Left lung (tissue), 10 donors: ENCODE results near the gene LRRC23. TPM values are rescaled to one million over a fixed set of nuclear protein-coding genes. Genes with fewer than 3 reads are reported as not detected.

Experiments
- ATAC-seq: fragments of 200-7000 bp; cut with Tn5 transposase; one replicate; pipeline ENCODE4 v1.9.1; 2020; ENCODE audit warnings: moderate library complexity
- DNase-seq, 4 donors: peaks; one replicate each; pipeline ENCODE4 v3.0.0-alpha.2; 2013 to 2020
- H3K27ac ChIP-seq, 2 donors: fragments of 200-600 bp; sonication (generic) in 1 of 2; one replicate each; pipeline versions ENCODE4 v1.5.0 to v1.8.0; 2020 to 2021
- H3K27me3 ChIP-seq, 2 donors: fragments of 200-600 bp; sonication (generic) in 1 of 2; one replicate each; pipeline versions ENCODE4 v1.5.0 to v1.8.0; 2020 to 2021
- H3K36me3 ChIP-seq, 2 donors: fragments of 200-600 bp; sonication (generic) in 1 of 2; one replicate each; pipeline versions ENCODE4 v1.5.0 to v1.8.0; 2020 to 2021
- H3K4me1 ChIP-seq, 2 donors: fragments of 200-600 bp; one replicate each; pipeline ENCODE4 v1.8.0; 2021
- H3K4me3 ChIP-seq, 2 donors: fragments of 200-600 bp; sonication (generic) in 1 of 2; one replicate each; pipeline versions ENCODE4 v1.5.0 to v1.8.0; 2020 to 2021; ENCODE audit warnings: mild to moderate bottlenecking in 1 of 2
- H3K9me3 ChIP-seq, 2 donors: fragments of 200-600 bp; sonication (generic) in 1 of 2; one replicate each; pipeline versions ENCODE4 v1.5.0 to v1.8.0; 2020 to 2021
- intact Hi-C, 2 donors: fragments of 100-400 bp; cut with DNase I; formaldehyde crosslinking; loops; one replicate each; pipeline versions ENCODE4 v1.11.2 to v1.14.2; 2022
- polyA plus RNA-seq, 6 donors: library from polyadenylated mRNA; unstranded; fragments of 120-200 nt; gene quantifications; one replicate each; pipeline ENCODE4 v1.2.1, GENCODE V29; 2013; ENCODE audit not compliant: insufficient read length in 6 of 6
- total RNA-seq, 2 donors: library from RNA; stranded (reverse); fragmentation: NEBNext Ultra II Directional; extraction: Animal tissue kit (Norgen Biotek cat#: 25700); gene quantifications; one replicate each; pipeline ENCODE4 v1.2.1, GENCODE V29; 2021
- TF ChIP-seq, protein P1 (sequence below), 2 donors: fragments of 200-600 bp; sonication (generic) in 1 of 2; IDR thresholded peaks; one replicate each; pipeline versions ENCODE4 v1.5.0 to v1.8.0; 2021; ENCODE audit warnings: antibody characterized with exemption in 2 of 2
- donor health status: DM: no; HTN: yes; CAD: no.
- donor health status: DM: no; HTN: no; CAD: no.

Gene LRRC23
- total and polyA plus RNA-seq, 8 donors = 11.0 to 36.8 (median 22.1) TPM

DNA sequence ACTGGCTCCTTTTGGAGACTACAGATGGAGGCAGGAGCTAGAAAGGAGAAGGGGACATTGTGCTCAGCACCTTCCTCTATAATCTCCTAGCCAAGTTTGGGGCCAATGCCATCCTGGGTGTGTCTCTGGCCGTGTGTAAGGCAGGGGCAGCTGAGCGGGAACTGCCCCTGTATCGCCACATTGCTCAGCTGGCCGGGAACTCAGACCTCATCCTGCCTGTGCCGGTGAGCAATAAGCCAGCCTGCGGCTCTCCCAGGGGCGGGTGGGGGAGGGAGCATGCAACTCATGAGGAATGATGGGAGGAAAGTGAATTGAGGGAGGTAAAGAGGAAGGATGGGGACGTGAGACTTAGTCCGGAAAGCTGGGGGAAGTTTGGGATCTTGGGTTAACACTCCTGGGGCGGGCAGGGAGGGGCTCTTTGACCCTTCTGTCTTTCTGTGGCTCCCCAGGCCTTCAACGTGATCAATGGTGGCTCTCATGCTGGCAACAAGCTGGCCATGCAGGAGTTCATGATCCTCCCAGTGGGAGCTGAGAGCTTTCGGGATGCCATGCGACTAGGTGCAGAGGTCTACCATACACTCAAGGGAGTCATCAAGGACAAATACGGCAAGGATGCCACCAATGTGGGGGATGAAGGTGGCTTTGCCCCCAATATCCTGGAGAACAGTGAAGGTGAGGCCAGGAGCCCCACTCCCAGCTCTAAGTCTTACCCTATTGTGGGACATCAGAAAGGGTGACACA lies 13.0 kb downstream of the LRRC23 start:
- DNase-seq = peak in 1 of 4 donors; percentile 16
- H3K9me3 ChIP-seq = no peaks in the 10 kb centered on the region
- TF ChIP-seq, protein P1, sequence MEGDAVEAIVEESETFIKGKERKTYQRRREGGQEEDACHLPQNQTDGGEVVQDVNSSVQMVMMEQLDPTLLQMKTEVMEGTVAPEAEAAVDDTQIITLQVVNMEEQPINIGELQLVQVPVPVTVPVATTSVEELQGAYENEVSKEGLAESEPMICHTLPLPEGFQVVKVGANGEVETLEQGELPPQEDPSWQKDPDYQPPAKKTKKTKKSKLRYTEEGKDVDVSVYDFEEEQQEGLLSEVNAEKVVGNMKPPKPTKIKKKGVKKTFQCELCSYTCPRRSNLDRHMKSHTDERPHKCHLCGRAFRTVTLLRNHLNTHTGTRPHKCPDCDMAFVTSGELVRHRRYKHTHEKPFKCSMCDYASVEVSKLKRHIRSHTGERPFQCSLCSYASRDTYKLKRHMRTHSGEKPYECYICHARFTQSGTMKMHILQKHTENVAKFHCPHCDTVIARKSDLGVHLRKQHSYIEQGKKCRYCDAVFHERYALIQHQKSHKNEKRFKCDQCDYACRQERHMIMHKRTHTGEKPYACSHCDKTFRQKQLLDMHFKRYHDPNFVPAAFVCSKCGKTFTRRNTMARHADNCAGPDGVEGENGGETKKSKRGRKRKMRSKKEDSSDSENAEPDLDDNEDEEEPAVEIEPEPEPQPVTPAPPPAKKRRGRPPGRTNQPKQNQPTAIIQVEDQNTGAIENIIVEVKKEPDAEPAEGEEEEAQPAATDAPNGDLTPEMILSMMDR (IDR thresholded peaks at IDR 0.05) = no peak
- H3K4me1 ChIP-seq = peaks cover 0 to 29% of the 10 kb centered on the region in 2 donors
- intact Hi-C loops = no loop called here
- no peak overlapping the region for H3K27ac ChIP-seq
- H3K27me3 ChIP-seq = peaks cover 0 to 33% of the 10 kb centered on the region in 2 donors
- peaks cover 0 to 18% of the 10 kb centered on the region in 2 donors for H3K36me3 ChIP-seq
- ATAC-seq = no peak
- H3K4me3 ChIP-seq = no peak overlapping the region

DNA sequence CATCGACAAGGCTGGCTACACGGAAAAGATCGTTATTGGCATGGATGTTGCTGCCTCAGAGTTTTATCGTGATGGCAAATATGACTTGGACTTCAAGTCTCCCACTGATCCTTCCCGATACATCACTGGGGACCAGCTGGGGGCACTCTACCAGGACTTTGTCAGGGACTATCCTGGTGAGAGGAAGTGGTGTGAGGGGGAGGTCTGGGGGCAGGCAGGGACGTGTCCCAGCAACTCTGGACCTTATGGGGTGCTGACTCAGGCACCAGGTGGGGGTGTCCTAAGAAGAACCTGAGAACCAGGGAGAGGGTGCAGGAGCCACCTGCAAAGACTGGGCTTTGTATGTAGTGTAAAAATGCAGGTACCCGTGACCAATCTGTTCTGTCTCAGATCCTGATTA lies 15.0 kb downstream of the LRRC23 start:
- Histone ChIP-seq H3K4me1 (peaks cover 7 to 37% of the 10 kb centered on the region in 2 donors), H3K36me3 (peaks cover 0 to 26% of the 10 kb centered on the region in 2 donors), H3K27me3 (peaks cover 0 to 14% of the 10 kb centered on the region in 2 donors), H3K4me3 (no peak overlapping the region), H3K27ac (no peak overlapping the region), H3K9me3 (no peaks in the 10 kb centered on the region)
- peak in 1 of 4 donors; percentile 9 for DNase-seq
- intact Hi-C loops = no loop called here
- TF ChIP-seq, protein P1 (IDR thresholded peaks at IDR 0.05) = no peak
- no peak for ATAC-seq

DNA sequence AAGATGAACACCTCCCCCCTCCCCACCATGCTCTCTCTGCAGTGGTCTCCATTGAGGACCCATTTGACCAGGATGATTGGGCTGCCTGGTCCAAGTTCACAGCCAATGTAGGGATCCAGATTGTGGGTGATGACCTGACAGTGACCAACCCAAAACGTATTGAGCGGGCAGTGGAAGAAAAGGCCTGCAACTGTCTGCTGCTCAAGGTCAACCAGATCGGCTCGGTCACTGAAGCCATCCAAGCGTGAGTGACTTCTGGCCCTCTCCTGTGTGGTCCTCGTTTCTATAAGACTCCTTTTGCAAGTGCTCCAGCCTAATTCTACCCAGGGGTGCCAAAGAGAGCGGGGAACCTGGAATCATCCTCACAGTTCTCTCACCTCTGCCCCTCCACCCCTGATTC lies 16.9 kb downstream of the LRRC23 start:
- no peak for ATAC-seq
- no peak overlapping the region for H3K4me3 ChIP-seq
- peak in 1 of 4 donors; percentile 10 for DNase-seq
- no peak overlapping the region for H3K27ac ChIP-seq
- peaks cover 20 to 43% of the 10 kb centered on the region in 2 donors for H3K4me1 ChIP-seq
- no peaks in the 10 kb centered on the region for H3K9me3 ChIP-seq
- TF ChIP-seq, protein P1 (IDR thresholded peaks at IDR 0.05) = no peak
- H3K36me3 ChIP-seq = peaks cover 0 to 26% of the 10 kb centered on the region in 2 donors
- intact Hi-C loops = loop anchor here in 1 of 2 donors (10.0 kb wide), 1 partner anchor 173 kb away; the partner anchor contains the start of gene C1R
- peaks cover 0 to 4% of the 10 kb centered on the region in 2 donors for H3K27me3 ChIP-seq

DNA sequence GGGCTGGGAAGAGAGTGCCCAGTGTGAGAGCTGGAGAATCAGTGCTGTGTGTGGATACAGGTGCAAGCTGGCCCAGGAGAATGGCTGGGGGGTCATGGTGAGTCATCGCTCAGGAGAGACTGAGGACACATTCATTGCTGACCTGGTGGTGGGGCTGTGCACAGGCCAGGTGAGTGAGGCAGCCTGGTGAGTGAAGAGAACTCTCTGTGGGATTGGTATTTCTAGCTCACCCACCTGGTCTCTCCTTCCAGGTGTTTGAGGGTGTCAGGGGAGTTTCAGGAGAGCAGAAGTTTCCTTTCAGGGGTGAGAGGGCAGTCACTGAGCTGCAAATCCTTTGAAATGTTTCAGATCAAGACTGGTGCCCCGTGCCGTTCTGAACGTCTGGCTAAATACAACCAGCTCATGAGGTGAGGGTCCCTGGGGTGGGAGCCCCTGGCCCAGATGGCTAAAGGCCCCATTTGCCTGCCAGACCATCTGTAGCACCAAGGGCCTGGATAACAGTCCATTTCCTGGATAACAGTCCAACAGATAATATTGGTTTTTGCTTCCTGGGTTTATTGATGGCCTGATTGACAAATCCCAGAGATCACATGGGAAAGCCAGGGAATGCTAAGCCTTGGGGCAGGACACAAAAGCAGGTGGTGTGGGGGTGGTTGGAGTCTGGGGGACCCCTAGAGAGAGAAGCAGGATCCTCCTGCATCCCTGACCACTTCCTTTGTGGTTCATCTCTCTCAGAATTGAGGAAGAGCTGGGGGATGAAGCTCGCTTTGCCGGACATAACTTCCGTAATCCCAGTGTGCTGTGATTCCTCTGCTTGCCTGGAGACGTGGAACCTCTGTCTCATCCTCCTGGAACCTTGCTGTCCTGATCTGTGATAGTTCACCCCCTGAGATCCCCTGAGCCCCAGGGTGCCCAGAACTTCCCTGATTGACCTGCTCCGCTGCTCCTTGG lies 17.6 kb downstream of the LRRC23 start:
- TF ChIP-seq, protein P1 (IDR thresholded peaks at IDR 0.05) = no peak
- no peak for ATAC-seq
- peaks cover 0 to 11% of the 10 kb centered on the region in 2 donors for H3K27me3 ChIP-seq
- intact Hi-C loops = loop anchor here in 1 of 2 donors (10.0 kb wide), 1 partner anchor 173 kb away; the partner anchor contains the start of gene C1R
- H3K4me1 ChIP-seq = peaks cover 23 to 51% of the 10 kb centered on the region in 2 donors
- H3K9me3 ChIP-seq = no peaks in the 10 kb centered on the region
- H3K4me3 ChIP-seq = no peak overlapping the region
- H3K36me3 ChIP-seq = peaks cover 0 to 26% of the 10 kb centered on the region in 2 donors
- peak in 1 of 4 donors; percentile 29 for DNase-seq
- H3K27ac ChIP-seq = peak overlapping the region in 1 of 2 donors; percentile 18
